ENCODE data around the gene ACVR1B.

The ACVR1B gene

GRCh38 chr12:51951843-51952722, 584 bp downstream of the ACVR1B start (continued):
- TF ChIP-seq, protein P1, sequence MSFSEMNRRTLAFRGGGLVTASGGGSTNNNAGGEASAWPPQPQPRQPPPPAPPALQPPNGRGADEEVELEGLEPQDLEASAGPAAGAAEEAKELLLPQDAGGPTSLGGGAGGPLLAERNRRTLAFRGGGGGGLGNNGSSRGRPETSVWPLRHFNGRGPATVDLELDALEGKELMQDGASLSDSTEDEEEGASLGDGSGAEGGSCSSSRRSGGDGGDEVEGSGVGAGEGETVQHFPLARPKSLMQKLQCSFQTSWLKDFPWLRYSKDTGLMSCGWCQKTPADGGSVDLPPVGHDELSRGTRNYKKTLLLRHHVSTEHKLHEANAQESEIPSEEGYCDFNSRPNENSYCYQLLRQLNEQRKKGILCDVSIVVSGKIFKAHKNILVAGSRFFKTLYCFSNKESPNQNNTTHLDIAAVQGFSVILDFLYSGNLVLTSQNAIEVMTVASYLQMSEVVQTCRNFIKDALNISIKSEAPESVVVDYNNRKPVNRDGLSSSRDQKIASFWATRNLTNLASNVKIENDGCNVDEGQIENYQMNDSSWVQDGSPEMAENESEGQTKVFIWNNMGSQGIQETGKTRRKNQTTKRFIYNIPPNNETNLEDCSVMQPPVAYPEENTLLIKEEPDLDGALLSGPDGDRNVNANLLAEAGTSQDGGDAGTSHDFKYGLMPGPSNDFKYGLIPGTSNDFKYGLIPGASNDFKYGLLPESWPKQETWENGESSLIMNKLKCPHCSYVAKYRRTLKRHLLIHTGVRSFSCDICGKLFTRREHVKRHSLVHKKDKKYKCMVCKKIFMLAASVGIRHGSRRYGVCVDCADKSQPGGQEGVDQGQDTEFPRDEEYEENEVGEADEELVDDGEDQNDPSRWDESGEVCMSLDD (tag by site-specific recombination; IDR thresholded peaks at IDR 0.05), result peak; percentile 80
- TF ChIP-seq YY1 (tag by site-specific recombination; IDR thresholded peaks at IDR 0.05), result peak; percentile 67
- no peak for TF ChIP-seq ZEB2 (tag by site-specific recombination; IDR thresholded peaks at IDR 0.05)
- no peak for TF ChIP-seq GLI2 (tag by site-specific recombination; IDR thresholded peaks at IDR 0.05; ENCODE audit: borderline replicate concordance, low read depth)
- peak; percentile 41 for TF ChIP-seq GLIS1 (tag by site-specific recombination; IDR thresholded peaks at IDR 0.05)
- TF ChIP-seq, protein P2, sequence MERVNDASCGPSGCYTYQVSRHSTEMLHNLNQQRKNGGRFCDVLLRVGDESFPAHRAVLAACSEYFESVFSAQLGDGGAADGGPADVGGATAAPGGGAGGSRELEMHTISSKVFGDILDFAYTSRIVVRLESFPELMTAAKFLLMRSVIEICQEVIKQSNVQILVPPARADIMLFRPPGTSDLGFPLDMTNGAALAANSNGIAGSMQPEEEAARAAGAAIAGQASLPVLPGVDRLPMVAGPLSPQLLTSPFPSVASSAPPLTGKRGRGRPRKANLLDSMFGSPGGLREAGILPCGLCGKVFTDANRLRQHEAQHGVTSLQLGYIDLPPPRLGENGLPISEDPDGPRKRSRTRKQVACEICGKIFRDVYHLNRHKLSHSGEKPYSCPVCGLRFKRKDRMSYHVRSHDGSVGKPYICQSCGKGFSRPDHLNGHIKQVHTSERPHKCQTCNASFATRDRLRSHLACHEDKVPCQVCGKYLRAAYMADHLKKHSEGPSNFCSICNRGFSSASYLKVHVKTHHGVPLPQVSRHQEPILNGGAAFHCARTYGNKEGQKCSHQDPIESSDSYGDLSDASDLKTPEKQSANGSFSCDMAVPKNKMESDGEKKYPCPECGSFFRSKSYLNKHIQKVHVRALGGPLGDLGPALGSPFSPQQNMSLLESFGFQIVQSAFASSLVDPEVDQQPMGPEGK (tag by site-specific recombination; IDR thresholded peaks at IDR 0.05), result peak; percentile 56
- peak; percentile 61 for TF ChIP-seq ZNF335 (tag by site-specific recombination; conservative IDR thresholded peaks at IDR 0.05)
- no peak for TF ChIP-seq ZNF155 (tag by site-specific recombination; IDR thresholded peaks at IDR 0.05)
- TF ChIP-seq ZFP37 (tag by site-specific recombination; IDR thresholded peaks at IDR 0.05), result 0 out of 2 replicates have a peak, but pooled peaks have one; percentile 17
- TF ChIP-seq ZNF292 (tag by site-specific recombination; IDR thresholded peaks at IDR 0.05; ENCODE audit: borderline replicate concordance, low read depth), result no peak
- TF ChIP-seq ZNF341 (tag by site-specific recombination; IDR thresholded peaks at IDR 0.05; ENCODE audit: low read depth), result peak; percentile 55
- no peak for TF ChIP-seq ZNF560 (tag by site-specific recombination; IDR thresholded peaks at IDR 0.05; ENCODE audit: borderline replicate concordance)
- no peak for TF ChIP-seq ZNF157 (tag by site-specific recombination; IDR thresholded peaks at IDR 0.05)
- peak; percentile 62 for TF ChIP-seq ZBTB8A (tag by site-specific recombination; IDR thresholded peaks at IDR 0.05)
- 0 out of 2 replicates have a peak, but pooled peaks have one; percentile 36 for TF ChIP-seq ZNF324 (tag by site-specific recombination; IDR thresholded peaks at IDR 0.05)
- no peak for TF ChIP-seq ZNF837 (tag by site-specific recombination; IDR thresholded peaks at IDR 0.05)
- peak; percentile 97 for TF ChIP-seq ZBTB48 (tag by site-specific recombination; IDR thresholded peaks at IDR 0.05)
- no peak for TF ChIP-seq ZBTB20 (tag by site-specific recombination; IDR thresholded peaks at IDR 0.05)
- peak; percentile 16; the same call in 1 of the 2 replicates for TF ChIP-seq ZNF600 (tag by site-specific recombination; IDR thresholded peaks at IDR 0.05)
- peak; percentile 77 for TF ChIP-seq IKZF3 (tag by site-specific recombination; IDR thresholded peaks at IDR 0.05)
- no peak for TF ChIP-seq ZNF518A (tag by site-specific recombination; conservative IDR thresholded peaks at IDR 0.05; ENCODE audit: low read depth)

Data from HEK293 (cell line).